GM15510 (cell line): ENCODE measurements around the gene FAM13C.

Experiments used
- POLR2A ChIP-seq: IDR thresholded peaks from 3 replicates; pipeline ENCODE4 v1.6.1; 2011; ENCODE audit warnings: borderline replicate concordance; ENCODE audit not compliant: insufficient read length; ENCODE audit errors: extremely low read depth

Gene FAM13C

DNA sequence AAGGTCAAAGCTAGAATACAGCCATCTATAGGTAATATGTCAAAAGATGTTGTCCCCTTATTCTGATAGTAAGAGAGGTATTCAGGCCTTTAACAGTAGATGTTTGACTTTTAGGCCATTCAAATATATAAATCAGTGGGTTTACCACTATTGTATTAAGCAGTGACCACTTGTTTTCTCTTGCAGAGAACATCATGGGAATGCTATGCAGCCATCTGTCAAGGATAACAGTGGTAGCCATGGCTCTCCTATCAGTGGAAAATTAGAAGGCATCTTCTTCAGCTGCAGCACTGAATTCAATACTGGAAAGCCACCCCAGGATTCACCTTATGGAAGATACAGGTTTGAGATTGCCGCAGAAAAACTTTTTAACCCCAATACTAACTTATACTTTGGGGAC, 117.5 kb downstream of the FAM13C start:
- no peak for TF ChIP-seq POLR2A

DNA sequence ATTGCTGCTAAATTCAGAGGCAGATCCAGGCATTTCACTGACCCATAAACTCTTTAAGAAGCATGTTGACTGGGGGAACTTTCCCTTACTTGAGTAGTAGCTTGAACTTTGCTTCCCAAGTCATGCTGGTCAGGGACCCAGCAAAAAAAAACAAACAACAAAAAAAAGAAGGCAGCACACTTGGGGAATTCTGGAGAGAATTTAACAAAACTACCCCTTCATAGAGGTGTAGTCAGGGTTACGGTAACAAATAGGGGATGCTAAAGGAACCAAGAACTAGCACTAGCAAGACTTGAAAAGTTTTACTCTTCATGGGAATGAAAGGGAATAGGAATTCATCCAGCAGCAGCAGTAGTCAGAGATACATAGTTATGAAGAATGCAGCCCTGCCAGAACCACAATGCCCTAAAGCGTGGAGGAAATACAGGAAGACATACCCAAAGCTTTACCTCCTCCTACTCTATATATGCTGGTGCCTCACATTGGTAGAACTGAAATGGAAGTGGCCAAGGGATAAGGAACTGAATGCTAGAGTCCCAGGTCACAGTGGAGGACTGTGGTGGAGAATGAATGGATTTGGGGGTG, 118.6 kb downstream of the FAM13C start:
- no peak for TF ChIP-seq POLR2A

DNA sequence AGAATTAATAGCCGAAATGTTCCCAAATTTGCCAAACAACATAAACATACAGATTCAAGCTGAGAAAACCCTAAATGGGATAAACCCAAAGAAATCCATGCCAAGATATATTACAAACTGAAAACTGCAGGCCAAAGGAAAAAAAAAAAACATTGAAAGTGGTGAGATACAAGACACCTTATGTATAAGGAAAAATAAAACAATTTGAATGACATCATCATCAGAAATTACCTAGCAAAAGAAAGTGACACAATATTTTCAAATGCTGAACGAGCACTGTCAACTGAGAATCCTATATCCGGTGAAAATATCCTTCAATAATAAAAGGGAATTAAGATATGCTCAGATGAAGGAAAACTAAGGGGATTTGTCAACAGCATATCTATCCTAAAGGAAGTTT, 119.4 kb downstream of the FAM13C start:
- no peak for TF ChIP-seq POLR2A

GRCh38 chr10:59242057-59242456, 120.3 kb downstream of the FAM13C start:
- no peak for TF ChIP-seq POLR2A

DNA sequence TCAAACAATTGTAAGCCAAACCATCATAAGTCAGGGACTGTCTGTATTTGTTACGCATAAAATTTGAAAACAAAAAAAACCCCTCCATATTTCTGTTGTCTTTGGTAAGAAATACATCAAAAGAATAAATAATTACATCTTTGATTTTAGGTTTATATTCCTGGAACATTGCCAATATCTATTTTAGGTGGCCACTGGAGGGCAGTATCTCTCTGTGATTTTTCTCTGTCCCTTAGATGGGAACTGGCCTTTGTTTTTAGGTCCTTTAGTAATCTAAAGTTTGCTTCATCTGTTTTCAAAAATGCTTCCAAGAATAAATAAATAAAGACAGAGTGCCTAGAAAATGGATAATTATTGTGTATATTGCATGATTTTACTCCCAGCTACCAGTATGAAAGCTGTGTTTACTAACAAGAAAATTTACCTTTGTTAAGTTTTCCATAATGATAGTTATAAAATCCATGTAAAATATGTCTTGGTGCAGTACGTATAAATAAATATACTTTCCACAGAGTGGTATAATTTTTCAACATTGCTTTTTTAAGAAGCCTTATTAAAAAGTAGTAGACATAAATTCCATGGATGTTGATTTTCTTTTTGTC, 121.7 kb downstream of the FAM13C start:
- no peak for TF ChIP-seq POLR2A

- TF ChIP-seq POLR2A = no peak
These were observed 124.6 kb downstream of the FAM13C start for GRCh38 chr10:59237775-59238174.

DNA sequence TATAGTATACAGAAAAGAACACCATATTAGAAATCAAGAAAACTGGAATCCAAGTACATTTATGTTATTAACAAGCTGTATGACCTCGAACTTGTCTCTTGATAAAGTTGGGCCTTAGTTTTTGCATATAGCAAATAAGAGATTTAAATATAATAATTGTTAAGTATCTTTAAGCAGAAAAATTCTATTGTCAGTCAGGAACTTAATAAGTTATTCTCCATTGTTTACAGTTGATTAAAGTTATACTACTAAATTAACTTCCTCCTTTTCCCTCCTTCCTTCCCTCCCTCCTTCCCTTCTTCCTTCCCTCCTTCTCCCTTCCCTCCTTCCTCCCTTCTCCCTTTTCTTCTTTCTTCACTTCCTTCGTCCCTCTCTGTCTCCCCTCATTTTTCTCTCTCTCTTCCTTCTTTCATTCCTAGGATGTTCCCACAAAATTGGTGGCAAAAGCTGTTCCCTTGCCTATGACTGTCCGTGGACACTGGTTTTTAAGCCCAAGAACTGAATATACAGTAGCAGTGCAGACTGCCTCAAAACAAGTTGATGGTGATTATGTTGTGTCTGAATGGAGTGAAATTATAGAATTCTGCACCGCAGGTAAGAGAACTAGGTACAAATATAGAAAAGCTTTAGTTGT, 126.2 kb downstream of the FAM13C start:
- no peak for TF ChIP-seq POLR2A

GRCh38 chr10:59234816-59235429, 127.4 kb downstream of the FAM13C start:
- TF ChIP-seq POLR2A = no peak

DNA sequence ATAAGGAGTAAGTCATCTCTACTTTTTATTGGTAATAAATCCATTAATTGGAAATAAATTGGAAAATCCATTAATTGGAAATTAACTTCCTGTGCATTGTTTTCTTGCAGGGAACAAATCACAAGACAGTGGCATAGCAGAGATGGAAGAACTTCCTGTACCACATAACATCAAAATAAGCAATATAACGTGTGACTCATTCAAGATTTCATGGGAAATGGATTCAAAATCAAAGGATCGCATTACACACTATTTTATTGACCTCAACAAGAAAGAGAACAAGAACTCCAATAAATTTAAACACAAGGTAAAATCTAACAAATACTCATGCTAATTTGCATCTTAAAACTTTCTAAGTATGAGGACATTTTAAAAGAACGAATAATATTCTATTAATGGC, 128.2 kb downstream of the FAM13C start:
- TF ChIP-seq POLR2A = no peak

DNA sequence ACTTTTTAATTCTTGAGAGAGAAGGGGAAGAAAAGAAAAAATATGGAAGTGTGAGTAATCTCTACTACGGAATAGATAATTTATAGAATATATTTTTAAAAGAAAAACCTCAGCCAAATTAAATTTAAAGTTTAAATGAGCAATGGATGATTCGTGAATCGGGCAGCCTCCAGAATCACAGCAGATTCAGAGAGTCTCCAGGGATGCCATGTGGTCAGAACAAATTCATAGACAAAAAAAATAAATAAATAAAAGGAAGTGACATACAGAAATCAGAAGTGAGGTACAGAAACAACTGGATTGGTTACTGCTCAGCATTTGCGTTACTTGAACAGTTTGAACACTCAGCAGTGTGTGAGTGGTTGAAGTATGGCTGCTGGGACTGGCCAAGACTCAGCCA, 132.9 kb downstream of the FAM13C start:
- no peak for TF ChIP-seq POLR2A

GRCh38 chr10:59227136-59227673, 135.1 kb downstream of the FAM13C start:
- no peak for TF ChIP-seq POLR2A

GRCh38 chr10:59225211-59225610, 137.1 kb downstream of the FAM13C start:
- TF ChIP-seq POLR2A = no peak

GRCh38 chr10:59222788-59223187, 139.6 kb downstream of the FAM13C start:
- TF ChIP-seq POLR2A = no peak

- TF ChIP-seq POLR2A = no peak
These were observed 146.0 kb downstream of the FAM13C start for GRCh38 chr10:59216178-59216869.

GRCh38 chr10:59214160-59214559, 148.2 kb downstream of the FAM13C start:
- TF ChIP-seq POLR2A = no peak

DNA sequence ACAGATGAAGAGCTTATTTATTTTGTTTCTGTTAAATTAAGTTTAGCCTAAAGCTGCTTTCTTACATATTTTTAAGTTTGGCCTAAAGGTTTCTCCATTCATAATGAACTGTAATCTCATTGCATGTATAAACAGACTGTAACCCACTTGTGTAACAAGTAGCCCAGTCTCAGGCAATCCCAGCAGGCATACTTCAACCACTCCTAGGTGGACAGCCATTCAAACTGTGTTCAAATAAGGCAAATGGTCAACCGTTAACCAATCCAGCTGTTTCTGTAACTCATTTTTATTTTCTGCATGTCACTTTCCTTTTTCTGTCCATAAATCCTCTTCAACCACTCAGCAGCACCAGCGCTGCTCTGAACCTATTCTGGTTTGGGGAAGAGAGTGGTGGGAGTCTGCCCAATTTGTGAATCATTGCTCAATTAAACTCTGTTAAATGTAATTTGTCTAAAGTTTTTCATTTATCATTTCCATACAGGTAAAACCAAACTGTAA, 150.0 kb downstream of the FAM13C start:
- no peak for TF ChIP-seq POLR2A

DNA sequence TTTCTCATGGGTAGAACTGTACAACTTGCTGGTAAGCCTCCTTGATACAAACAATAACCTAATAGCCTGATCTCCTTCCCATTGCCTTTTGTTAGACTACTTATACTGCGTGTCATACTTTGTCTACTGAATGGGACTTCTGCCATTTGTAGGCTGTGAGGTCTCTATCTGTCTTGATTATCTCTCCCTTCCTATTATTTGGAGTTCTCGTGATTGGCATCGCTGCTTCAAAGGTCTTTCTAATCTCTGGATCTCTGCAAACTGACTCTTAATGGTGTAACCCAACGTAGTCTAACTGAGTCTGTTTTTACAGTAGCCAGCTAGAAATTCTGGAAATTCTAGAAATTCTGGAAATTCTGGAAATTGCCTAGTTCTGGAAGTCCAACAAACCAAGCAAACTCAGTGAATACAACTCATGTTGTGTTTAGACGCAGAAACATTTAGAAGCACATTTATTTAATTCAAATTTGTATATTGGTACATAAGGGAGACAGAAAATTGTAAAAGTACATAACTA, 156.1 kb downstream of the FAM13C start:
- TF ChIP-seq POLR2A = no peak
